HG02678 (cell line): ENCODE data around the gene FLOT2.
"Not testable (repeated sequence)": the region's sequence is repeated elsewhere in the genome, so short reads cannot be mapped to it uniquely, and the experiment has no call there.

ENCODE experiments used
- ATAC-seq: cut with Tn5 transposase; IDR thresholded peaks from one replicate; pipeline ENCODE4 v1.9.1; 2021; ENCODE audit warnings: mild to moderate bottlenecking, moderate library complexity; ENCODE audit not compliant: unreplicated experiment

FLOT2 gene

DNA sequence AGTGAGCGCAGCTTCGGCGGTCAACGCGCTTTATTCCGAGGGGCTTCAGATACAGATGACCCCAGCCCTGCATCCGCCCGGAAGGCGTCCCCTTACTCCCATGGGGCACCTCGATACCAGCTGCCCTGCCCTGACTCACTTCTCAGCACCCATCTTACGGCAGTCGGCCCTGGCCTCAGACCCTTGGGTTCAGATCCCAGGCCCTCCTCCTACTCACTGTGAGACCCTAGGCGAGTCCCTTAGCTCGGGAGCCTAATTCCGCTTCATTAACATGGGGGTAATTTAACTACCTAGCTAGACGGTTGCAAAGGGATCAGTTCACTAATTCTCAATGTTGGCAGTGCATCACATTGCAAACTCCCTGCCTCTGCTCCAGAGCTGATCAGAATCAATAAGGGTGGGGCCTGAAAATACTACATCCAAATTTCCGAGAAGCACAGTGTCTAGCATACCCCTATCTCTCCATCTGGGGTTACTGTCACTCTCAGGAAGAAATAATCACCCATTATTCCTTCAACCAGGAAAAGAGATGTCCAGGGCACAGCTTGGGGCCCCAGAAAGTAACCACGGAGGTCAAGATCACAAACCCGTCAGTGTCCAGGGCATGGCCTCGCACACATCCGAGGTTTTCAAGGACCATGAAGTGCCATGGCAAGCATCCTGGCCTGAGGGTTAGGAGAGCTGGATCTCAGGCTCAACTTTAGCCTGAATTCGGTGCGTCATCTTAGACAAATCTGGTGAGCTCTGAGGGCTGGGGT lies 415 bp upstream of the FLOT2 start:
- ATAC-seq, result no peak

DNA sequence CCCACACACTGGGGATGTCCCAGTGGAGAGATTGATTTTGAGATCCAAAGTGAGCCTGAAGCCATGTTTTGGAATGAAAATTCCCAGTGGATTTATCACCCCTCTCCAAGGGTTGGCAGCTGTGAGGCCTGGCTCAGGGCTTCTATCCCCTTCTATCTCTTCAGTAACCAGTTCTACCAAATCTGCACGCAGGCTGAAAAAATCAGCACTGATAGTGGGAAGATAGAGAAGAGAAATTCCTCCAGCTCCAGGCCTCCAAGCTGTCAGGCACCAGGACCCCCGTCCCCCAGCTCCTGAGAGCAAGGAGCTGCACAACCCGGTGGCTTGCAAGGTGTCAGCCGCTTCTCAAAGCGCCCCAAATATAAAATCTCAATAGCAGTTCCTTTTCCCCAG lies 1.0 kb downstream of the FLOT2 start:
- ATAC-seq, result no peak

- ATAC-seq, result no peak
Measured at GRCh38 chr17:28895794-28896447, 1.6 kb downstream of the FLOT2 start.

DNA sequence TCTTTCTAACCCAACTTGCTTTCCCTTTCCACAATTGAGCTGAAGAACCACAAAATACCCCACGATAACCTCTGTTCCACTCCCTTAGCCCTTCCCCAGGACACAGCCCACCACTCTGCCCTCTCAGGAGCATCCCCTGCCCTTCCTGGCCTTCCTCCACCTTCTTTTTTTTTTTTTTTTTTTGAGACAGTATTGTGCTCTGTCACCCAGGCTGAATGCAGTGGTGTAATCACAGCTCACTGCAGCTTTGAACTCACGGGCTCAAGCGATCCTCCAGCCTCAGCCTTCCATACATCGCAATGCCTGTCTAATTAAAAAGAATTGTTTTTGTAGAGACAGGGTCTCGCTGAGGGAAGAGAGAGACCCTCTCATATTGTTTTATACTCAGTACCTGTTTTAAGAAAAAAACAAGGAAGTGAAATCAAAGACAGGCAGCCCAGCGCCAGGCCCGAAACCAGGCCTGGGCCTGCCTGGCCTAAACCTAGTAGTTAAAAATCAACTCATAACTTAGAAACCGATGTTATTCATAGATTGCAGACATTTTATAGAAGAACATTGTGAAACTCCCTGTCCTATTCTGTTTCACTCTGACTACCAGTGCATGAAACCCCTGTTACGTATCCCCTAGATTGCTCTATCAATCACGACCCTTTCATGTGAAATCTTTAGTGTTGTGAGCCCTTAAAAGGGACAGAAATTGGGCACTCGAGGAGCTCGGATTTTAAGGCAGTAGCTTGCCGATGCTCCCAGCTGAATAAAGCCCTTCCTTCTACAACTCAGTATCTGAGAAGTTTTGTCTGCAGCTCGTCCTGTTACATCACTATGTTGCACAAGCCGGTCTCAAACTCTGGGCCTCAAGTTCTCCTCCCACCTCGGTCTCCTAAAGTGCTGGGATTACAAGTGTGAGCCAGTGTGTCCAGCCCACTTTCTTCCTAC lies 4.0 kb downstream of the FLOT2 start:
- not testable (repeated sequence) for ATAC-seq

GRCh38 chr17:28892024-28892423 lies 5.5 kb downstream of the FLOT2 start:
- no peak for ATAC-seq

- ATAC-seq, result no peak
Measured at GRCh38 chr17:28891201-28891600, 6.3 kb downstream of the FLOT2 start.

- ATAC-seq, result no peak
Measured at GRCh38 chr17:28889996-28890395, 7.5 kb downstream of the FLOT2 start.

- no peak for ATAC-seq
Measured at GRCh38 chr17:28888832-28889231, 8.7 kb downstream of the FLOT2 start.

GRCh38 chr17:28887871-28888471 lies 9.6 kb downstream of the FLOT2 start:
- ATAC-seq, result no peak

DNA sequence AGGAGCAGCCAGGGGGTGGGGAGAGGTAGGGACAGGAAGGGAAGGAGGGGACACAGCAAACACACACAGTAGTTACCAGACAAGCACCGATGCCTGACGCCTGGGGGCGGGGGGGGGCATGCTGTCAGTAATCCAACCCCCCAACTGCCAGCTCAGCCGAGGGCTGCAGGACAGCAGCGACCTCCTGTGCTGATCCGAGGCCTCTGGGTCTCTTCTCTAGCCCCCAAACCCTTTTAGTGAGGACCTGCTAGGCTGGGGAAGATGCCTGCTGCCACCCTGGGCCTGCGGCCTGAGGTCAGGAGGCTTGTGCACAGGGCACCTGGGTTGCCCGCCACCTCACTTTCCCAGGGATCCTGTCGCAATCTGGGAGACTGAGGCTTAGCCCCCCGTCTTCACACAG lies 11.6 kb downstream of the FLOT2 start:
- no peak for ATAC-seq

DNA sequence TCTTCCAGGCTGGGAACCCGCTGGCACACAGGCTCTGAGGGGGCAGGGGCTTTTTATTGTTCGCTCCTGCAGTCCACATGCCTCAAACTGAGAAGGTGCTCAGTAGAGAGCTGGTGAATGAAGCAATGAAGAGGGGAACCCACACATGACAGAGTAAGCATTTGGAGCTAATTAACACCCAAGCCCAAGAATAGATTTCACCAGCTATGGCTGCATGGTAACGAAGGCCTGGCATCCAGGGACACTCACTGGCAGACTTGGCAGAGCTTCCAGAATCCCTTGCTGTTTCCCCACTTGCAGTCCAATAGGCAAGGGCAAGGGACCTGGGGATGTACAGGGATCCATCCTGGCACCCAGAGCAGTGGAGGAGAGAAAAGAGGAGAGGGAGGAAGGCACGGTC lies 12.2 kb downstream of the FLOT2 start:
- ATAC-seq, result no peak

- ATAC-seq, result no peak
Measured at GRCh38 chr17:28883967-28884702, 13.4 kb downstream of the FLOT2 start.

DNA sequence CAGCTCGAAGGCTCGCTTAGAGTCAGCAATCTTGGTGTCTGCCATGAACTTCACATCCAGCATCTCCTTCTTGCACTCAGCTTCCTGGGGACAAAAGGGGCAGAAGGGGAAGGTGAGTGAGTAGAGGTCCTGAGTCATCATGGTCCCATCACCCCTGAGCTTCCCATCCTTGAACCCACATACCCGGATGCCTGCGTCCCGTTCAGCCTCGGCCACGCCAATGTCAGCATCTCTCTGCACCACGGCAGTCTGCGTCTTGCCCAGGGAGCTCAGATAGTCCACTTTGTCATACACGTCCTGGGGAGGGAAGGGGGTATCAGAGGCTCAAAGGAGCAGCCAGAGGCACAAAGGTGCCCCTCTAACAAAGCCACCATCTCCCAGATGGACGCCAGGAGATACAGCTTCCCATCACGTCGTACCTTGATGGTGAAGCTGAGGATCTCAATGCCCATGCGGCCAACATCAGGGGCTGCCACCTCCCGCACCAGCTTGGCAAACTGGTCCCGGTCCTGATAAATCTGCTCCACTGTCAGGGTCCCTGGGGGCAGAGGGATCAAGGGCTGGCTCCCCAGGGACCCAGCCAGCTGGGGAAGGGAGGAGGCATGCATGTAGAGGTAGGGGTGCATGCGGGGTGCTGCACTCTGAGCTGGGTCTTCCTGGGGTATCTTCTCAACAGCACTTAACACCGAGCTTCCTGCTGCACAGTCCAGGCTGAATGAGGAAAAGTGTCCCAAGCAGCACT lies 15.2 kb downstream of the FLOT2 start:
- ATAC-seq, result no peak

GRCh38 chr17:28881533-28882056 lies 15.9 kb downstream of the FLOT2 start:
- no peak for ATAC-seq

DNA sequence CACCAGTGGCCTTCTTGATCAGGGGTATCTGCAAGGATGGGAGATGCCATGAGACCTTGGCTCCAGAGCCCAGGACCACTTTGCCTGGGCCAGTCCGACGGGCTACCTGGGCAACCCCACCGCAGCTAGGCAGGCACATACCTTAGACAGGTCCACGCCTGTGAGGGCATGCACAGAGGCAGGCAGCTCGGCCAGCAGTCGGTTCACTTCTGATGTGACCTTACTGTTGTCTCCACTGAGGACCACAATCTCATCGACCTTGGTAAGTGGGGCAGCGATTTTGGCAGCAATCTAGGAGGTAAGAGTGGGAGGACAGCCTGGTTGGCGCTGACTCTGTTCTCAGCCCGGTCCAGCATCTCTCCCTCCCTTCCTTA lies 17.0 kb downstream of the FLOT2 start:
- no peak for ATAC-seq

DNA sequence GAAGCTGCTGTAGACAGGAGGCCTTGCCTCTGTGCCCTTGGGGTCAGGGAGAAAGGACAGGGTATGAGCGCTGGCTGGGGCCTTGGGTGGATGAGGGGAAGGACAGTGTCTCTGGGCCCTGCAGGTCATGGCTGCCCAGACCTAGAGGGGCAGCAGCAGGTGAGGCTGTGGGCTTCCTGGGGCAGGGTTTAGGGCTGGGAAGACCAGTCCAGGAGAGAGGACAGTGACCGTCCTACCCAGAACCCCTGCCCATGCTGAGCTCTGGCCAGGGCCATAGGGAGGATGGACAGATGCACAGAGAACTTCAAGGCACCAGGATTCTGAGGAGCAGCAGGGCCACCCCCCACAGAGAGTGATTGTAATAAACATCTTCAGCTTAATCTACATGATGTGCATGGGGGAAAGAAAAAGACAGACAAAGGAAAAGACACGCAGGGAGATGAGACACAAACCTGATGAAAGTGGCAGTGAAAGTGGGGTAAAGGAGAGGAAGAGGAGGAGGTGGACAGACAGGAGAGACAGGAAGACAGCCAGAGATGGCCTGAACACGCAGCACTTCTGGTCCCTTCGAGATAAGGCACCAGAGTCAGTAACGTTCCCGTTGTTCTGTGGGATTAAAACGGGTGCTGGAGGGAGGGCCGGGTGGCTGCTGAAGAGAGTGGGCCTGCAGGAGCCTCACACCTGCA lies 17.5 kb downstream of the FLOT2 start:
- no peak for ATAC-seq

DNA sequence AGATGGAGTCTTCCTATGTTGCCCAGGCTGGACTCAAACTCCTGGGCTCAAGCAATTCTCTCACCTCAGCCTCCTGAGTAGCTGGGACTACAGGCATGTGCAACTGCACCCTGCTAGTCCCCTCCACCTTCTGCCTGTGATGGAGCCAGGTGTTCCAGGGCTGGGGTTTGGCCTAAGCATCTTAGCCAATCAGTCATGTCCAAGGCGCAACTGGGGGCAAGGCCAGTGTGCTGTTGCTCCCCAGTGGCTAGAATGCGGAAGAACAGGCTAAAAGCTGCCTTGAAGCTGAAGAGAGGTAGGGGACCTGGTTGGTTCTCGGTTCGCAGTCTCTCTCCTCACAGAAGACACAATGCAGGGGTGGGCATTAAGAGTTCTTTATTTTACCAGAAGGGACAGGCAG lies 18.6 kb downstream of the FLOT2 start:
- no peak for ATAC-seq

DNA sequence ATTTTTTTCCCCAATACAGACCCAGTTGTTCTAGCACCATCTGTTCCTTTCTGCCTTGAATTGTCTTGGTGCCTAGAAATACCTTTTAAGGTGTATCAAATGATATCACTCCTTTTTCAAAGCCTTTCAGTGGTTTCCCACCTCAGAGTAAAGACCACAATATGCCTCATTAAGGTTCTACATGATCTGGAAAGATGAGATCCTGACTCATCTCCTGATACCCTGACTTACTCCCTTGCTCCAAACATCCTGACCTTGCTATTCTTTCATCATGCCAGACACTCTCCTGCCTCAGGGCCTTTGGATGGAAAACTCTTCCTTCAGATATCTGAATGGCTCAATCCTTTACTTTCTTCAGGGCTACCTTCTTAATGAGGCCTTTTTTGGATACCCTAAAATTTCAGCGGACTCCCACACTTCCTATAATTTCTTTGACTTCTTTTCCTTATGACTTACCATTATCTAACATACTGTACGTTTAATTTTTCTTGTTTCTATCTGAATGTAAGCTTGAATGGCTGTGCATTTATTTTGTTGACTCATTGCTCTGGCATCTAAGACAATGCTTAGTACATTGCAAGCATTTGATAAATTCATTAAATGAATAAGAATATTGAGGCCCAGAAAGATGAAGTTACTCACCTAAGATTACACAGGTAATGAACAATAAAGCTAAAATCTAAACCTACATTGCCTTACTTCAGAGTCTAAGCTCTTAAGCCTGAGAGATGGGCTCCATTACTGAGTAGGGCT lies 19.2 kb downstream of the FLOT2 start:
- ATAC-seq, result no peak
